ENCODE measurements around the gene ADAMTS6. TPM values are rescaled to one million over a fixed set of nuclear protein-coding genes. Genes with fewer than 3 reads are reported as not detected.

Gene ADAMTS6
- total RNA-seq, 1 experiment from 2014 or later, result 2.8 TPM

DNA sequence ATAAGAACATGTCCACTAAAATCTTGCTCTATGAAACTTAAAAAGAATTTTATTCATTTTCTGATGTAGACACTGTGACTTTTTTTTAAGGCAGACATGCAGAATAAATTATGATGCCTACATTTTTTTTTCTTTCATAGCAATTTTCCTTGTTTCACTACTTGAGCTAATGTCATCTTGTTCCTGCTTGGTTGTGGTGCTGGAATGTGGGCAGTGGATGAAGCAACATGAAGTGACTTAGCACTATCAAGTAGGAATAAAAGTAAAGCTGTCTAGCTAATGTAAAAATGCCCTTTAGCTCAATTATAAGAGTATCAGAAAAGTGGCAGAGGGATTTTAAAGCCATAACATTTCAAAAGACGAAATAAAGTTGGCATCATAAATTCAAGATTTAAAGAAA is 191.0 kb downstream of the ADAMTS6 start:
- ATAC-seq, result no peak
- no peak for DNase-seq (ENCODE audit: low spot score)
- H3K27ac Mint-ChIP-seq, result no peak overlapping the region; the same call in 1 of the 2 replicates
- no peak overlapping the region for H3K4me3 Mint-ChIP-seq
- TF ChIP-seq, protein P1, sequence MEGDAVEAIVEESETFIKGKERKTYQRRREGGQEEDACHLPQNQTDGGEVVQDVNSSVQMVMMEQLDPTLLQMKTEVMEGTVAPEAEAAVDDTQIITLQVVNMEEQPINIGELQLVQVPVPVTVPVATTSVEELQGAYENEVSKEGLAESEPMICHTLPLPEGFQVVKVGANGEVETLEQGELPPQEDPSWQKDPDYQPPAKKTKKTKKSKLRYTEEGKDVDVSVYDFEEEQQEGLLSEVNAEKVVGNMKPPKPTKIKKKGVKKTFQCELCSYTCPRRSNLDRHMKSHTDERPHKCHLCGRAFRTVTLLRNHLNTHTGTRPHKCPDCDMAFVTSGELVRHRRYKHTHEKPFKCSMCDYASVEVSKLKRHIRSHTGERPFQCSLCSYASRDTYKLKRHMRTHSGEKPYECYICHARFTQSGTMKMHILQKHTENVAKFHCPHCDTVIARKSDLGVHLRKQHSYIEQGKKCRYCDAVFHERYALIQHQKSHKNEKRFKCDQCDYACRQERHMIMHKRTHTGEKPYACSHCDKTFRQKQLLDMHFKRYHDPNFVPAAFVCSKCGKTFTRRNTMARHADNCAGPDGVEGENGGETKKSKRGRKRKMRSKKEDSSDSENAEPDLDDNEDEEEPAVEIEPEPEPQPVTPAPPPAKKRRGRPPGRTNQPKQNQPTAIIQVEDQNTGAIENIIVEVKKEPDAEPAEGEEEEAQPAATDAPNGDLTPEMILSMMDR (IDR thresholded peaks at IDR 0.05), result no peak
- no peak for TF ChIP-seq ARID4B (CRISPR knock-in tag; IDR thresholded peaks at IDR 0.05; ENCODE audit: borderline replicate concordance)
- TF ChIP-seq ZNF671 (CRISPR knock-in tag; IDR thresholded peaks at IDR 0.05), result no peak
- TF ChIP-seq CREM (CRISPR knock-in tag; IDR thresholded peaks at IDR 0.05), result no peak
- TF ChIP-seq ATF6 (CRISPR knock-in tag; IDR thresholded peaks at IDR 0.05), result no peak
- TF ChIP-seq KAT7 (CRISPR knock-in tag; IDR thresholded peaks at IDR 0.05; ENCODE audit: borderline replicate concordance), result no peak
- TF ChIP-seq NR2C2 (CRISPR knock-in tag; IDR thresholded peaks at IDR 0.05), result no peak
- TF ChIP-seq NFYB (CRISPR knock-in tag; conservative IDR thresholded peaks at IDR 0.05; ENCODE audit: low read depth), result no peak
- no peak for TF ChIP-seq NR3C1 (CRISPR knock-in tag; conservative IDR thresholded peaks at IDR 0.05; ENCODE audit: low read depth)
- TF ChIP-seq E2F5 (CRISPR knock-in tag; IDR thresholded peaks at IDR 0.05), result no peak
- TF ChIP-seq MXD4 (CRISPR knock-in tag; IDR thresholded peaks at IDR 0.05; ENCODE audit: borderline replicate concordance), result no peak
- TF ChIP-seq MYBL2 (CRISPR knock-in tag; IDR thresholded peaks at IDR 0.05), result no peak
- TF ChIP-seq HMGA2 (CRISPR knock-in tag; IDR thresholded peaks at IDR 0.05), result no peak
- TF ChIP-seq, protein P2, sequence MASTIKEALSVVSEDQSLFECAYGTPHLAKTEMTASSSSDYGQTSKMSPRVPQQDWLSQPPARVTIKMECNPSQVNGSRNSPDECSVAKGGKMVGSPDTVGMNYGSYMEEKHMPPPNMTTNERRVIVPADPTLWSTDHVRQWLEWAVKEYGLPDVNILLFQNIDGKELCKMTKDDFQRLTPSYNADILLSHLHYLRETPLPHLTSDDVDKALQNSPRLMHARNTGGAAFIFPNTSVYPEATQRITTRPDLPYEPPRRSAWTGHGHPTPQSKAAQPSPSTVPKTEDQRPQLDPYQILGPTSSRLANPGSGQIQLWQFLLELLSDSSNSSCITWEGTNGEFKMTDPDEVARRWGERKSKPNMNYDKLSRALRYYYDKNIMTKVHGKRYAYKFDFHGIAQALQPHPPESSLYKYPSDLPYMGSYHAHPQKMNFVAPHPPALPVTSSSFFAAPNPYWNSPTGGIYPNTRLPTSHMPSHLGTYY (CRISPR knock-in tag; IDR thresholded peaks at IDR 0.05), result no peak
- no peak for TF ChIP-seq RELA (CRISPR knock-in tag; IDR thresholded peaks at IDR 0.05; ENCODE audit: borderline replicate concordance)
- TF ChIP-seq, protein P3, sequence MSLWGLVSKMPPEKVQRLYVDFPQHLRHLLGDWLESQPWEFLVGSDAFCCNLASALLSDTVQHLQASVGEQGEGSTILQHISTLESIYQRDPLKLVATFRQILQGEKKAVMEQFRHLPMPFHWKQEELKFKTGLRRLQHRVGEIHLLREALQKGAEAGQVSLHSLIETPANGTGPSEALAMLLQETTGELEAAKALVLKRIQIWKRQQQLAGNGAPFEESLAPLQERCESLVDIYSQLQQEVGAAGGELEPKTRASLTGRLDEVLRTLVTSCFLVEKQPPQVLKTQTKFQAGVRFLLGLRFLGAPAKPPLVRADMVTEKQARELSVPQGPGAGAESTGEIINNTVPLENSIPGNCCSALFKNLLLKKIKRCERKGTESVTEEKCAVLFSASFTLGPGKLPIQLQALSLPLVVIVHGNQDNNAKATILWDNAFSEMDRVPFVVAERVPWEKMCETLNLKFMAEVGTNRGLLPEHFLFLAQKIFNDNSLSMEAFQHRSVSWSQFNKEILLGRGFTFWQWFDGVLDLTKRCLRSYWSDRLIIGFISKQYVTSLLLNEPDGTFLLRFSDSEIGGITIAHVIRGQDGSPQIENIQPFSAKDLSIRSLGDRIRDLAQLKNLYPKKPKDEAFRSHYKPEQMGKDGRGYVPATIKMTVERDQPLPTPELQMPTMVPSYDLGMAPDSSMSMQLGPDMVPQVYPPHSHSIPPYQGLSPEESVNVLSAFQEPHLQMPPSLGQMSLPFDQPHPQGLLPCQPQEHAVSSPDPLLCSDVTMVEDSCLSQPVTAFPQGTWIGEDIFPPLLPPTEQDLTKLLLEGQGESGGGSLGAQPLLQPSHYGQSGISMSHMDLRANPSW (CRISPR knock-in tag; conservative IDR thresholded peaks at IDR 0.05; ENCODE audit: low read depth), result no peak
- TF ChIP-seq OVOL2 (CRISPR knock-in tag; IDR thresholded peaks at IDR 0.05; ENCODE audit: borderline replicate concordance), result no peak
- no peak for TF ChIP-seq ELF4 (CRISPR knock-in tag; IDR thresholded peaks at IDR 0.05; ENCODE audit: low read depth)
- TF ChIP-seq, protein P4, sequence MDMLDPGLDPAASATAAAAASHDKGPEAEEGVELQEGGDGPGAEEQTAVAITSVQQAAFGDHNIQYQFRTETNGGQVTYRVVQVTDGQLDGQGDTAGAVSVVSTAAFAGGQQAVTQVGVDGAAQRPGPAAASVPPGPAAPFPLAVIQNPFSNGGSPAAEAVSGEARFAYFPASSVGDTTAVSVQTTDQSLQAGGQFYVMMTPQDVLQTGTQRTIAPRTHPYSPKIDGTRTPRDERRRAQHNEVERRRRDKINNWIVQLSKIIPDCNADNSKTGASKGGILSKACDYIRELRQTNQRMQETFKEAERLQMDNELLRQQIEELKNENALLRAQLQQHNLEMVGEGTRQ (CRISPR knock-in tag; IDR thresholded peaks at IDR 0.05), result no peak
- TF ChIP-seq, protein P5, sequence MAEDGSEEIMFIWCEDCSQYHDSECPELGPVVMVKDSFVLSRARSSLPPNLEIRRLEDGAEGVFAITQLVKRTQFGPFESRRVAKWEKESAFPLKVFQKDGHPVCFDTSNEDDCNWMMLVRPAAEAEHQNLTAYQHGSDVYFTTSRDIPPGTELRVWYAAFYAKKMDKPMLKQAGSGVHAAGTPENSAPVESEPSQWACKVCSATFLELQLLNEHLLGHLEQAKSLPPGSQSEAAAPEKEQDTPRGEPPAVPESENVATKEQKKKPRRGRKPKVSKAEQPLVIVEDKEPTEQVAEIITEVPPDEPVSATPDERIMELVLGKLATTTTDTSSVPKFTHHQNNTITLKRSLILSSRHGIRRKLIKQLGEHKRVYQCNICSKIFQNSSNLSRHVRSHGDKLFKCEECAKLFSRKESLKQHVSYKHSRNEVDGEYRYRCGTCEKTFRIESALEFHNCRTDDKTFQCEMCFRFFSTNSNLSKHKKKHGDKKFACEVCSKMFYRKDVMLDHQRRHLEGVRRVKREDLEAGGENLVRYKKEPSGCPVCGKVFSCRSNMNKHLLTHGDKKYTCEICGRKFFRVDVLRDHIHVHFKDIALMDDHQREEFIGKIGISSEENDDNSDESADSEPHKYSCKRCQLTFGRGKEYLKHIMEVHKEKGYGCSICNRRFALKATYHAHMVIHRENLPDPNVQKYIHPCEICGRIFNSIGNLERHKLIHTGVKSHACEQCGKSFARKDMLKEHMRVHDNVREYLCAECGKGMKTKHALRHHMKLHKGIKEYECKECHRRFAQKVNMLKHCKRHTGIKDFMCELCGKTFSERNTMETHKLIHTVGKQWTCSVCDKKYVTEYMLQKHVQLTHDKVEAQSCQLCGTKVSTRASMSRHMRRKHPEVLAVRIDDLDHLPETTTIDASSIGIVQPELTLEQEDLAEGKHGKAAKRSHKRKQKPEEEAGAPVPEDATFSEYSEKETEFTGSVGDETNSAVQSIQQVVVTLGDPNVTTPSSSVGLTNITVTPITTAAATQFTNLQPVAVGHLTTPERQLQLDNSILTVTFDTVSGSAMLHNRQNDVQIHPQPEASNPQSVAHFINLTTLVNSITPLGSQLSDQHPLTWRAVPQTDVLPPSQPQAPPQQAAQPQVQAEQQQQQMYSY (CRISPR knock-in tag; IDR thresholded peaks at IDR 0.05), result no peak
- ChIA-PET CTCF (no interaction called here), POLR2A (no interaction called here)
- H3K4me1 Mint-ChIP-seq, result no peaks in the 10 kb centered on the region
- no peaks in the 10 kb centered on the region for H3K9me3 Mint-ChIP-seq
- H3K27me3 Mint-ChIP-seq (ENCODE audit: low read depth), result no peaks in the 10 kb centered on the region
- no peaks in the 10 kb centered on the region for H3K36me3 Mint-ChIP-seq
